Measurements from ENCODE around the gene CRYGN.
A peak's percentile ranks its signal among the peaks of the same experiment; 100 is the strongest.

CRYGN gene

GRCh38 chr7:151459726-151460473, 20.0 kb upstream of the CRYGN start:
- no peak for DNase-seq

DNA sequence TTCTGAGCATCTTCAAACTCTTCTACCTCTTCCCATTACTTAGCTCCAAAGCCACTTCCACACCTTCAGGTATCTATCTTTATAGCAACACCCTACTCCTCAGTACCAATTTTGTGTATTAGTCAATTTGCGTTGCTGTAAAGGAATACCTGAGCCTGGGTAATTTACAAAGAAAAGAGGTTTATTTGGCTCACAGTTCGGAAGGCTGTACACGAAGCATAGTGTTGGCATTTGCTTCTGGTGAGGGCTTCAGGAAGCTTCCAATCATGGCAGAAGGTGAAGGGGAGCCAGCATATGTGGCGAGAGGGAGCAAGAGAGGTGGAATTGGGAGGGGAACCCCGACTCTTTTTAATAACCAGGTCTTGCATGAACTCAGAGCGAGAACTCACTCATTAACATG, 17.6 kb upstream of the CRYGN start:
- no peak for DNase-seq

DNA sequence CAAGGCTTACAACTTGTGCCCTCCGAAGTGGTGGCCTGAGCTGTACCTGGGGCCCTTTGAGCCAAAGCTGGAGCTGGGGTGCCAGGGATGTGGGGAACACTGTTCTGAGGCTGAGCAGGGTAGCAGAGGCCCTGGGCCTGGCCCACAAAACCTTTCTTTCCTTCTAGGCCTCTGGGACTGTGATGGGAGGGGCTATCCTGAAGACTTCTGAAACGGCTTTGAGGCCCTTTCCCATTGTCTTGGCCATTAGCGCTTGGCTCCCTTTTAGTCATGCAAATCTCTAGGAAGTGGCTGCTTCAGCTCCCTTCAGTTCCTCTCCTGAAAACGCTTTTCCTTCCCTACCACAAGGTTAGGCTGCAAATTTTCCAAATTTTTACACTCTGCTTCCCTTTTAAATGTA, 16.8 kb upstream of the CRYGN start:
- DNase-seq = no peak

- DNase-seq = no peak
These were observed 16.3 kb upstream of the CRYGN start for GRCh38 chr7:151456276-151456675.

DNA sequence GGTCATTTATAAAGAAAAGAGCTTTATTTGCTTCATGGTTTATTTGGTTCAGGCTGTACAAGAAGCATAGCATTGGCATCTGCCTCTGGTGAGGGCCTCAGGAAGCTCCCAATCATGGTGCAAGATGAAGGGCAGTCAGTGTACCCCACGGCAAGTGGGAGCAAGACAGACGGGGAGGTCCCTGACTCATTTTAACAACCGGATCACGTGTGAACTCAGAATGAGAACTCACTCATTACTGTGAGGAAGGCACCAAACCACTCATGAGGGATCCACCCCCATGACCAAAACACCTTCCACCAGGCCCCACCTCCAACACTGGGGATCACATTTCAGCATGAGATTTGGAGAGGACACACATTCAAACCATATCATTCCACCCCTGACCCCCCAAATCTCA, 15.7 kb upstream of the CRYGN start:
- no peak for DNase-seq

GRCh38 chr7:151454932-151455530, 15.1 kb upstream of the CRYGN start:
- DNase-seq = no peak

DNA sequence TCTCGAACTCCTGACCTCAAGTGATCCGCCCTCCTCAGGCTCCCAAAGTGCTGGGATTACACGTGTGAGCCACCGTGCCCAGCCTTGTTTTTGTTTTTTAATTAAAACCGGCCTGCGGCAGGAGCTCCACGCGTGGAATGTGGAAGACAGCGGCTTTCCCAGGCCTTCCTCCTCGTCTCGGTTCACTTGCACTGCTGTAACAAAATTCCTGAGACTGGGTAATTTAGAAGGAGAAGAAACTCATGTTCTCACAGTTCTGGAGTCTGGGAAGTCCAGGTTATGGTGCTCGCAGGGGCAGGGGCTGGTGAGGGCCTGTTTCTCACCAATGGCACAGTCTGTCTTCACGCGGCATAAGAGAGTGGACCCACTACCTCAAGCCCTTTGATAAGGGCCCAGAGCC, 14.4 kb upstream of the CRYGN start:
- no peak for DNase-seq

DNA sequence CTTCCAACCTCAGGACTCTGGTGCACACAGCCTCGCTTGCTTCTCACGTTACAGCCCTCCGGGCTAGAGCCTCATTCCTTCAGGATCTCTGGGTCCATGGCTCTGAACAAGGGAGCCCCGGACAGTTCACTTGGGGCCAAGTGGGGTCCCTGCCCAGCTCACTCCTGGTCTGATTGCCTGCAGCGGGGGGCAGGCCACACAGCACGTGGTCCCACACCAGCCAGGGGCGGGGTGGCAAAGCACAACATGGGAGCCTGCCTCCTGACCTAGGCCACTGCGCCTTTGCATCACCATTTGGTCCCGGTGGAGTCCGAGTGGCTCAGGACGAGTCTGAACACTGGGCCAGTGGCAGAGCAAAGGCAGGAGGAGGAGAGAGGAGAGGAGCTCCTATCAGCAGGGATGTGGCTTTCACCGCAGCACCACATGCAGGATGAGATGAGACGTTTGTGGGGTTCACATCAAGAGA, 13.4 kb upstream of the CRYGN start:
- no peak for DNase-seq

- DNase-seq = no peak
These were observed 12.9 kb upstream of the CRYGN start for GRCh38 chr7:151452680-151453325.

- no peak for DNase-seq
These were observed 12.0 kb upstream of the CRYGN start for GRCh38 chr7:151451626-151452571.

GRCh38 chr7:151451156-151451555, 11.2 kb upstream of the CRYGN start:
- no peak for DNase-seq

- no peak for DNase-seq
These were observed 10.0 kb upstream of the CRYGN start for GRCh38 chr7:151449990-151450389.

- DNase-seq = peak; percentile 23 to 47
These were observed 8.6 kb upstream of the CRYGN start for GRCh38 chr7:151448261-151449252.

DNA sequence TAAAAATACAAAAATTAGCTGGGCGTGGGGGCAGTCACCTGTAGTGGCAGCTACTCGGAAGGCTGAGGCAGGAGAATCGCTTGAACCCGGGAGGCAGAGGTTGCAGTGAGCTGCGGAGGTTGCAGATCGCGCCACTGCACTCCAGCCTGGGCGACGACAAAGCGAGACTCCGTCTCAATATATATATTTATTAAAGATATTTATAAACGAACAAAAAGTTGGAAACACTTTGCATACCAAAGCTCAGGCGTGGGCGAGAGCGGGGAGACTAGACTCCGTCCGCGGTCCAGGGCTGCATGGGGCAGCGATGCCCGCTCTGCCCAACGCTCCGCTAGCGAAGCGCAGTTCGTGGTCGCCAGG, 7.9 kb upstream of the CRYGN start:
- no peak for DNase-seq

DNA sequence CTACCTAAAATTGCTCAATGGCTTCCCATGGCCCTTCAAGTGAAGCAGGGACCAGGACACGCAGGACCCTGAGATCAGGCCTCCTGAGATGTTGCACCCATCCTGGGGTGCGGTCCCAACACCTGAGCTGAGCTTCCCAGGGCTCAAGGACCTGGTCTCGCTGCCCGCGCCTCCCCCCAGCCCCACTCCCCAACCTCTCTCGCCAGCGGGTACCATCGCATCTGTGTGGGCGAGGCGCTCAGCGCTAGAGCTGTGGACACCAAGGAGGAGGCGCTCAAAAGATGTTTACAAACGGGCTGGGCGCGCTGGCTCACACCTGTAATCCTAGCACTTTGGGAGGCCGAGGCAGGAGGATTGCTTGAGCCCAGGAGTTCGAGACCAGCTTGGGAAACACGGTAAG, 7.4 kb upstream of the CRYGN start:
- no peak for DNase-seq

GRCh38 chr7:151446412-151446811, 6.5 kb upstream of the CRYGN start:
- no peak for DNase-seq

GRCh38 chr7:151444632-151445031, 4.7 kb upstream of the CRYGN start:
- no peak for DNase-seq

GRCh38 chr7:151442776-151443496, 3.0 kb upstream of the CRYGN start:
- no peak for DNase-seq

DNA sequence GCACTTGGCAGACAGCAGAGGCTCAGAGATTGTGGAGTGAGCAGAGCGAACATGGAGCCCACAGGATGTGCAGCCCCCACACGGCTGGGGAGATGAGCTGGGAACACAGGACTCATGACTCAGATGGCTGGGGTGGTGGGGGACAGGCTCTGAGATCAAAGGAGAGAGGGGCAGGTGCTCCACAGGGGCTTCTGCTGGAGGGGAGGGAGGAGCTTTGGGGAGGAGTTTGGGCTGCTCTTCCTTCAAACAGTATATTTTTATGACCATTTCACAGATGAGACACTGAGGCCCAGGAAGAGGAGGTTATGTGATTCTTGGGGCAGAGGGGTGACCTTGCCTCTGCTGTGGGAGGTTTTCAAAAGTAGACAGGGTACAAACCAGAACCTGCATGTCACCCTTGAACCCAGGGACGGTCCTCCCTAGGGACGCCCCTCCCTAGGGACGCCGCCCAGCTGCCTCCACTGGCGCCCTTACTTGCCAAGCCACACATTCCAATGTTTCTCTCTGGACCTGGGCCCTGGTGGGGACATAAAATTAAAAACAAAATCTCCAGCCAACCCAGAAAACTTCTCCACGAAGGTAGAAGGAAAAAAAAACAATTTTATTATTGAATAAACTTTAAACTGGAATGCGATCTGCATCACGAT, 981 bp upstream of the CRYGN start:
- no peak for DNase-seq

GRCh38 chr7:151438864-151439601, 908 bp downstream of the CRYGN start:
- no peak for DNase-seq

All from SHP77 (cell line).